ENCODE data around the gene TBL3.

Gene TBL3

DNA sequence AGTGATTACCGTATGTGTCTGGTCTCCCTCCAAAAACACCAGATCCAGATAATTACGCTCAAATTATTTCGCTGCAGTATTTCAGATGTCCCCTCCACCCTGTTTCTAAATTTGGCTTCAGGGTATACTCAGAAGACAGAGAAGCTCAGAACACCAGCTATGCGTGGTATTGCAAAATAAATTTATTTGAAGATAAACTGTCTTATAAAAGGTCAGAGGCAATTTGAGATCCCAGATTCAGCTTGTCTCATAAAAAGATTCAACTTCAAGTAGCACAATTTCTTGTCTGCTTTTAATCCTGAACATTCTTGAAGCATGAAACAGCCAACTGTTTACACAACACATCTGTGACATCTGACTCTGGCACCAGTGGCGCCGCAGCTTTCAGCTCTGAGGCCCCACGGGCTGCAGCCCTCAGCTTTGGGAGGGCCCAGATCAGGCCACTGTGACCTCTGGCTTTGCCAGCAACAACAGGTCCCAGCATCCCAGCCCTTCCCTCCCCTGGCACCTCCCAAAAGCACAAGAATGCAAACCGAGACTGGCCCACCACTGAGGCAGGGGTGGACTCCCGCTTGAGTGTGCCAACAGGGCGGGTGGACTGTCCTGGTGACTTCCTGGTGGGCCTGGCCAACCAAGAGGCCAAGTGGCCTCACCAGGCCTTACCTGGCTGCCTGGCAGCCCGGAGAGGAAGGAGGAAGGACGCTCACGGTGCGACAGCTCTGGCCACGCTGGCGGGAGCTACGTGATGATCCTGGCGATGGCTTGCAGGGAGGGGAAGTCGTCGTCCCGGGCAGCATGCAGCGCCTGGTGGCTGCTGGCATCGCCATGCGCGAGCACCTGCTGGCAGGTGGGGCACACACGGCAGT lies 25.9 kb downstream of the TBL3 start:
- no peak for DNase-seq (ENCODE audit: low read depth, low spot score)
- CTCF ChIA-PET, result interaction anchor here (1.1 to 4.6 kb wide), 3 partner anchors 10 to 143 kb away, joined by 3 to 19 read pairs (median 7); no protein-coding TSS in a partner anchor
- POLR2A ChIA-PET, result interaction anchor here (1.6 kb wide), 1 partner anchor 158 kb away, joined by 3 read pairs; the partner anchor contains the start of gene TRAF7
- no peak overlapping the region for H3K4me3 ChIP-seq (ENCODE audit: low read depth, low read length)
- TF ChIP-seq CTCF (IDR thresholded peaks at IDR 0.05; ENCODE audit: insufficient read depth, low read length, missing control alignments), result no peak

DNA sequence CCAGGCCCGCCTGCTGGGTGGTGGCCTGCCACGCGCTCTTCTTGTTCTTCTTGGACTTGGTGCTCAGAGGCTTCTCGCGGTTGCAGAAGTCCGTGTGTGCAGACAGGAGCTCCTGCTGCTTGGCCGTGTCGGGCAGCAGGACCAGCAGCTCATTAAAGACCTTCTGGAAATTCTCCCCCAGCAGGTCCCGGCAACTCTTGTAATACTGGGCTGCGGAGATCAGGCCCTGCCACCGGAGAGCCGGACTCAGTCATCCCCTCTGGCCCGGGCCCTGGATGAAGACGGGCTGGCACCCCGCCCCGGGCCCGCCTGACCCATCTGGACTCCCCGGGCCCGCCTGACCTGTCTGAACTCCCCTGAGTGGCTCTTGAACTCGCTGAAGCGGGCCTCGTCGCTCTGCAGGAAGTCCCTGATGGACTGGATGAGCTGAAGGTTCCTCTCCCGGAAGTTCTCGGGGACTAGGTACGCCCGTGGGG lies 26.5 kb downstream of the TBL3 start:
- no peak for TF ChIP-seq CTCF (IDR thresholded peaks at IDR 0.05; ENCODE audit: insufficient read depth, low read length, missing control alignments)
- no peak overlapping the region for H3K4me3 ChIP-seq (ENCODE audit: low read depth, low read length)
- CTCF ChIA-PET, result interaction anchor here (1.9 to 4.6 kb wide), 2 partner anchors 10 to 142 kb away, joined by 7 to 19 read pairs; no protein-coding TSS in a partner anchor
- POLR2A ChIA-PET, result interaction anchor here (1.6 kb wide), 1 partner anchor 157 kb away, joined by 3 read pairs; the partner anchor contains the start of gene TRAF7
- DNase-seq (ENCODE audit: low read depth, low spot score), result no peak

DNA sequence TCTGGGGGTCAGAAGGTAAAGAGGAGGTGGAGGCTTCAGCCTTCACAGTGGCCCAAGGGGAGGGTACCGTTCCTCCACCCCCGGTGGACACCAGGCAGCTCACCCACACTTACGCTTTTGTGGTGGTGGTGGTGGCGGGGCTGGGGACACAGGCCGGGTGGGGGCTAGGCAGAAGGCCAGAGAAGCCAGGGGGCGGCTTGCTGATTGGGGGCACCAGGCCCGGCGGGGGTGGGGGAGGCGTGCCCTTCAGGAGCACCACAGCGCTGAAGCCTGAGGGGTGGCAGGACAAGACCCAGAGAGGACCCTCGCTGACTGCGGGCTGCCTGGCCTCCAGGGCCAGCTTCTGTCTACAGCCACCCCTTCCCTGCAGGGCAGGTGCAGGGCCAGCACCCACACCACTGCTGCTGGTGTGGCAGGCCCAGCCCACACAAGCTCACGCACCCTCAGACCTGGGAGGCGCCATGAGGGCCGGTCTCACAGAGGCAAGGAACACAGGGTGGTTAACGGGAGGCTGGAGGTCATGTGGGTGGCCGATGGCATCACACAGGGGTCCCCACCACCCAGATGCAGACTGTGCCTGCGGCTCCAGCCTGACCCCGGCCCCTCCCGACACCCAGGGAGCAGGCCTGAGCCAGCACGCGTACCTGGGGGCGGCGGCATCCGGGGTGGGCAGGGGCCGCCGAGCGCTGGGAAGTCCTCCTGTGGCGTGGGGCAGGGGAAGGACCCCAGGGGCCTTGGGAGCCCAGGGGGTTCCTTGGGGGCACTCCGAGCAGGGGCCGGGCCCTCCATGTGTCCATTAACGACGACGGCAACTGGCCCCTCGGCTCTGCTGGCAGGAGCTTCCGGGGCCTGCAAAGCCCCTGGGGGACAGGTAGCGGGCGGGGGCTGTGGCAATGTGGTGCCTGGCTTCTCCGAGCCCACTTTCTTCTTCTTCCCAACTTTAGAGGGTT lies 27.3 kb downstream of the TBL3 start:
- no peak overlapping the region for H3K4me3 ChIP-seq (ENCODE audit: low read depth, low read length)
- POLR2A ChIA-PET, result interaction anchor here (1.6 kb wide), 1 partner anchor 156 kb away, joined by 3 read pairs; the partner anchor contains the start of gene TRAF7
- CTCF ChIA-PET, result interaction anchor here (1.9 to 10.6 kb wide), 3 partner anchors 9 to 142 kb away, joined by 7 to 176 read pairs (median 19); partner anchors contain the start of gene PKD1
- no peak for DNase-seq (ENCODE audit: low read depth, low spot score)
- TF ChIP-seq CTCF (IDR thresholded peaks at IDR 0.05; ENCODE audit: insufficient read depth, low read length, missing control alignments), result no peak

DNA sequence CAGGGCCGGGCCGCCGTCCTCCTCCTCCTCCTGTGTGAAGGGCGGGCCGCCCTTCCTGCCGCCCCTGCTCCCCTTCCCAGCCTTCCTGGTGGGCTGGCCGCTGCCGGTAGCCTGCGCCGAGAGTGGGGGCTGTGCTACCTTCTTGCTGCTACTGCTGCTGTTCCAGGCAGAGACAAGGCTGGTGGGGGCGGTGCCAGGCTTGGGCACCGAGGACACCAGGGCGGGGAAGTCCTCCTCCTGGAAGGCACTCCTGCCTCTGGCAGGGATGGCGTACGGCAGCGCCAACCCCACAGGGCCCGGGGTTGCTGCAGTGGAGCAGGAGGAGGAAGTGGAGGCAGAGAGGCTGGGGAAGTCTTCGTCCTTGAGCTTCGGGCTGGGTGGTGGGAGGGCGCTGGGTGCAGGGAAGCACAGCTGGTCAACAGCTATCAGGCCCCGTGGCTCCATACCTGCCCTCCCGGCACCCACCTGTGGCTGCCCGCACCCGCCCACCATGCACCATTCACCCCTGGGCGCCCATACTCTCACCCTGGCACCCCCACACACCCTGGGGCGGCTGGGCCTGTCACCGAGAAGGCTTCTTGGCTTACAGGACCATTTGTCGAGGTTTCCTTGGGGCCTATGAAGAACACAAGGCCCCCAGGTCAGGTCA lies 28.1 kb downstream of the TBL3 start:
- H3K4me3 ChIP-seq (ENCODE audit: low read depth, low read length), result no peak overlapping the region
- POLR2A ChIA-PET, result no interaction called here
- CTCF ChIA-PET, result interaction anchor here (6.5 to 10.6 kb wide), 2 partner anchors 12 to 140 kb away, joined by 163 to 176 read pairs; partner anchors contain the start of genes GFER, NOXO1, PKD1 and SYNGR3
- no peak for DNase-seq (ENCODE audit: low read depth, low spot score)
- TF ChIP-seq CTCF (IDR thresholded peaks at IDR 0.05; ENCODE audit: insufficient read depth, low read length, missing control alignments), result no peak

DNA sequence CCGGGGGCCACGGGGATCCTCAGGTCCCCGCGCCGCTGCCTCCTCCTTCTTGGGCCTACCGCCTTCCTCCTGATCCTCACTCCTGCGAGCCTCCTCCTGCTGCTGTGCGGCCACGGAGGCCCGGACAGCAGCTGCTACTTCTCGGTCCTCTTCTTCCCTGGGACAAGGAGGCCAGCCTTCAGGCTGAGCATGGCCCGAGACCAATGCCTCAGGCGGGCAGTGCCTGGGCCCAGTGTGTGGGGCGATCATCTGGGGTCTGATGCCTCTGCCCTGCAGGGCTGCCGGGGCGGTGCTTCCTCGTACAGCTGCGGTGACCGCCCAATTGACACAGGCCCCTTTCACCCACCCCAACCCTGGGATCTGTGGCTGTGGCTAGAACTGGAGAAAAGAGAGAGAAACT lies 29.2 kb downstream of the TBL3 start:
- ChIA-PET CTCF (interaction anchor here (4.8 to 10.6 kb wide), 3 partner anchors 12 to 139 kb away, joined by 38 to 176 read pairs (median 163); partner anchors contain the start of genes GFER, NOXO1, PKD1 and SYNGR3), POLR2A (interaction anchor here (1.2 kb wide), 1 partner anchor 154 kb away, joined by 3 read pairs; the partner anchor contains the start of gene TRAF7)
- TF ChIP-seq CTCF (IDR thresholded peaks at IDR 0.05; ENCODE audit: insufficient read depth, low read length, missing control alignments), result no peak
- H3K4me3 ChIP-seq (ENCODE audit: low read depth, low read length), result no peak overlapping the region
- no peak for DNase-seq (ENCODE audit: low read depth, low spot score)
